MM.1S (cell line): ENCODE measurements around the gene TXNRD1.

Experiments used
- EZH2 ChIP-seq: fragments of 300-600 bp; sonication (generic); optimal IDR thresholded peaks from 2 replicates; pipeline ENCODE3; 2017; ENCODE audit warnings: low read depth, mild to moderate bottlenecking, antibody characterized with exemption, low read length, mixed read lengths
- EZH2phosphoT487 ChIP-seq: fragments of 300-600 bp; sonication (generic); IDR thresholded peaks from 2 replicates; pipeline ENCODE4 v1.6.1; 2018; ENCODE audit warnings: antibody characterized with exemption, low read length
- TF ChIP-seq, protein P1 (sequence below): fragments of 300-600 bp; sonication (generic); IDR thresholded peaks from 2 replicates; pipeline ENCODE4 v1.5.1; 2016; ENCODE audit warnings: antibody characterized with exemption, low read length, mixed read lengths

- TF ChIP-seq, protein P1, sequence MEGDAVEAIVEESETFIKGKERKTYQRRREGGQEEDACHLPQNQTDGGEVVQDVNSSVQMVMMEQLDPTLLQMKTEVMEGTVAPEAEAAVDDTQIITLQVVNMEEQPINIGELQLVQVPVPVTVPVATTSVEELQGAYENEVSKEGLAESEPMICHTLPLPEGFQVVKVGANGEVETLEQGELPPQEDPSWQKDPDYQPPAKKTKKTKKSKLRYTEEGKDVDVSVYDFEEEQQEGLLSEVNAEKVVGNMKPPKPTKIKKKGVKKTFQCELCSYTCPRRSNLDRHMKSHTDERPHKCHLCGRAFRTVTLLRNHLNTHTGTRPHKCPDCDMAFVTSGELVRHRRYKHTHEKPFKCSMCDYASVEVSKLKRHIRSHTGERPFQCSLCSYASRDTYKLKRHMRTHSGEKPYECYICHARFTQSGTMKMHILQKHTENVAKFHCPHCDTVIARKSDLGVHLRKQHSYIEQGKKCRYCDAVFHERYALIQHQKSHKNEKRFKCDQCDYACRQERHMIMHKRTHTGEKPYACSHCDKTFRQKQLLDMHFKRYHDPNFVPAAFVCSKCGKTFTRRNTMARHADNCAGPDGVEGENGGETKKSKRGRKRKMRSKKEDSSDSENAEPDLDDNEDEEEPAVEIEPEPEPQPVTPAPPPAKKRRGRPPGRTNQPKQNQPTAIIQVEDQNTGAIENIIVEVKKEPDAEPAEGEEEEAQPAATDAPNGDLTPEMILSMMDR: no peak
- TF ChIP-seq EZH2phosphoT487 (no peak), EZH2 (no peak)
Measured at GRCh38 chr12:104345234-104346066, 129.9 kb downstream of the TXNRD1 start.
